NCI-H1092 (cell line): ENCODE data around the gene ARVCF.
"Not testable (repeated sequence)": the region's sequence is repeated elsewhere in the genome, so short reads cannot be mapped to it uniquely, and the experiment has no call there.

Experiments used
- DNase-seq: peaks from one replicate; lab custom pipeline; 2025; lab: John Stamatoyannopoulos, UW

Gene ARVCF

DNA sequence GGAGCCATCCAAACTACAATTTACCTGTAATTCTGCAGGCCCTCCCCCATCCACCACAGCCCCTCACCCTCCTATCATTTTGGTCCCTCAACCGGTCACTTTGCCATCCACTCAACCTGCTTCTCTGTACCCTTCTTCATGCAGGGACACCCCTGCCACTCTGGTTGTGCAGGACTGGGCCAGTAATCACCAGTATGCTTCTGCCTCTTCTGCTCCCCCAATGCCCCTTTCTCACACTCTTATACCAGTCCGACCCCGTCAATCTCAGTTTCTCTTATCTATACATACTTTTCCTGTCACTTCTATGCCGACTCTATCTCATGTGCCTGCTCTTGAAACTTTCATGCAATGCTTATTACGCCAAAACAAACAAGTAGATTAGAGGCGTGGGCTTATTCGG, 80.1 kb downstream of the ARVCF start:
- DNase-seq: no peak

DNA sequence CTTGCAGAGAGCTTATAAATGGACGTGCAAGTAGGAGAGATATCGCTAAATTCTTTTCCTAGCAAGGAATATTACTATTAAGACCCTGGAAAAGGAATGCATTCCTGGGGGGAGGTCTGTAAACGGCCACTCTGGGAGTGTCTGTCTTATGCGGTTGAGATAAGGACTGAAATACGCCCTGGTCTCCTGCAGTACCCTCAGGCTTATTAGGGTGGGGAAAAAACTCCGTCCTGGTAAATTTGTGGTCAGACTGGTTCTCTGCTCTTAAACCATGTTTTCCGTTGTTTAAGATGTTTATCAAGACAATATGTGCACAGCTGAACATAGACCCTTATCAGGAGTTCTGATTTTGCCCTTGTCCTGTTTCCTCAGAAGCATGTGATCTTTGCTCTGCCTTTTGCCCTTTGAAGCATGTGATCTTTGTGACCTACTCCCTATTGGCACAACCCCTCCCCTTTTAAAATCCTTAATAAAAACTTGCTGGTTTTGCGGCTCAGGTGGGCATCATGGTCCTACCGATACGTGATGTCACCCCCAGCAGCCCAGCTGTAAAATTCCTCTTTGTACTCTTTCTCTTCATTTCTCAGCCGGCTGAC, 81.4 kb downstream of the ARVCF start:
- not testable (repeated sequence) for DNase-seq

DNA sequence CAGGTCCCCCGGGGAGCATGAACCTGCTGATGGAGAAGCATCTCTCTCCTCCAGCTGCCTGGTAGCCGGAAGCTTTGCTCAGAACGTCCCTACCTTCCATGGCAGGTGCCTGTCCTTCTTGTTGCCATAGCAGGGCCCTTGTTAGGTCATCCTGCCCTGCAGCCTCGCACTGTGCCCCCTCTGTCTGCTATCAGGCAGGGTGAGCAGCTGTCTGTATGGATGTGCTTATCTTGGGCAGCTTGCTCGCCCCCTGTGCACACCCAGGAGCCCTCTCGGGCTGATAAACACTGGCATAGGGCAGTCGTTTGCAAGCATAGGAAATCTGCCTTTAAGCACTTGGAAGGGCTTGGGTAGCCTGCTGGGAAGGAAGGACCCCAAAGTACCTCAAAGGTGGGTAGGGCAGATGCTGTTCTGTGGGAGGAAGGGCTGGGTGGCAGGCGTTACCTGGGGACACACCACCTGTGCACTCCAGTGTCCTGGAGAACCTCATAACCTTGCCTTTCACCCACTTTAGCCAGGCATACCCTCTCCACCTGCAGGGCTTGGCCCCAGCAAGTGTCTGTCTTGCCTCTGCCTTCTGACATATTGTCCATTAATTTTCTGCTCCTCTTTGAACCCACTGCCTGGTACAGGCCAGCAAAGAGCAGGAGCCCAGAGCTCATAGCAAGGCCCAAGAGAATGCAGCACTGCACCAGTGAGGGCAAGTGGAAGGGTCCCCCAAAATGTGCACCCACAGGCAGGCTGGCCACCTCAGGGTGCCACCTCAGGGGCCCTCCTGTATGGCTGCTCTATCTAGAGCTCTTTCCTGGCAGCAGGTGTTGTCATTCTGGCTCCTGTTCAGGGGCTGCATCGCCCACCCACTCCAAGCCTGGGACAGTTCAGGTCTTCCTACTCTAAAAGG, 83.0 kb downstream of the ARVCF start:
- DNase-seq: peak; percentile 63

DNA sequence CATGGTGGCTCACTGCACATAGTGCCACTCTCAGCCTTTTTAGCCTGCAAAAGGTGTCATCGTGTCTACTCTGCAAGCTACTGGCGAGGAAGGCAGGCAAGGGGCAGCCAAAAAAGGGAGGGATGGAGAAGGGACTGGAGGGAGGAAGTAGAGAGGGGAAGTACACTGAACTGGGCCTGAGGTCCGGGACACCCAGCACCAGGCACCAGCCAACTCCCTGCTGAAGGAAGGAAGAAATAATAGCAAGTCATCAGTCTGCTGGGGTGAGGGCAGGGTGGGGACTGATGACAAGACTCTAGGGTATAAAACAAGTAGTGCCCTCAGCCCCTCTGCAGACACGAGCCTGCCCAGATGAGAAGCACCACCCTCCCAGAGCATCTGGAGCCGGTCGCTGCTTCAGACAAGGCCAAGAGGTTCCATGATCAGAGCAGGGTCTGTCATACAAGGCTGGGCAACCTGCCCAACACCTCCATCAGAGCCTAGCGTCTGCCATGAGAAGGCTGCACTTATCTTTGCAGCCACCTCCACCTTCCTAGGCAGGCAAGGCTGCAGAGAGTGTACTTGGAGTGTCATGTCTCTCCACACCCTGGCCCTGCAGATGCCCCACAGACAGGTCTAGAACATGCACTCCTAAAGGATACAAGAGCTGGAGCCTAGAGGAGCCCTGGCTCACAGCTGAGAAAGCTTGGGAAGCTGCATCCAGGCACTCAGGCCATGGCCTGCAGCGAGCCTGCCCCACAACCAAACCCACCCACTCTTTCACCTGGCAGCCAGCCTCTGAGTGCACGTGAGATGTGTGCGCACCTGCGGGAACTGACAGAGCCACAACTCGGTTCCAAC, 84.0 kb downstream of the ARVCF start:
- peak; percentile 69 for DNase-seq

DNA sequence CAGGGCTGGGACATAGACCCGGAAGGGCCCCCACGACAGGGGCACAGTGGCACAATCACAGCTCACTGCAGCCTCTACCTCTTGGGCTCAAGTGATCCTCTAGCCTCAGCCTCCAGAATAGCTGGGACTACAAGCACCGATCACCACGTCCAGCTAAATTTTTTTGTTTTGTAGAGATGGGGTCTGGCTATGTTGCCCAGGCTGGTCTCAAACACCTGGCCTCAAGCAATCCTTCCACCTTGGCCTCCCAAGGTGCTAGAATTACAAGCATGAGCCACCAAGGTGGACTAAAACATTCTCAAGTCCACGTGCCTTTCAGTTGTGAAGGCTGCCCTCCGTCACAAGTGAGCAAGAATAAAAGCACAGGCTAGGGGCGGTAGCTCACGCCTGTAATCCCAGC, 85.1 kb downstream of the ARVCF start:
- no peak for DNase-seq

DNA sequence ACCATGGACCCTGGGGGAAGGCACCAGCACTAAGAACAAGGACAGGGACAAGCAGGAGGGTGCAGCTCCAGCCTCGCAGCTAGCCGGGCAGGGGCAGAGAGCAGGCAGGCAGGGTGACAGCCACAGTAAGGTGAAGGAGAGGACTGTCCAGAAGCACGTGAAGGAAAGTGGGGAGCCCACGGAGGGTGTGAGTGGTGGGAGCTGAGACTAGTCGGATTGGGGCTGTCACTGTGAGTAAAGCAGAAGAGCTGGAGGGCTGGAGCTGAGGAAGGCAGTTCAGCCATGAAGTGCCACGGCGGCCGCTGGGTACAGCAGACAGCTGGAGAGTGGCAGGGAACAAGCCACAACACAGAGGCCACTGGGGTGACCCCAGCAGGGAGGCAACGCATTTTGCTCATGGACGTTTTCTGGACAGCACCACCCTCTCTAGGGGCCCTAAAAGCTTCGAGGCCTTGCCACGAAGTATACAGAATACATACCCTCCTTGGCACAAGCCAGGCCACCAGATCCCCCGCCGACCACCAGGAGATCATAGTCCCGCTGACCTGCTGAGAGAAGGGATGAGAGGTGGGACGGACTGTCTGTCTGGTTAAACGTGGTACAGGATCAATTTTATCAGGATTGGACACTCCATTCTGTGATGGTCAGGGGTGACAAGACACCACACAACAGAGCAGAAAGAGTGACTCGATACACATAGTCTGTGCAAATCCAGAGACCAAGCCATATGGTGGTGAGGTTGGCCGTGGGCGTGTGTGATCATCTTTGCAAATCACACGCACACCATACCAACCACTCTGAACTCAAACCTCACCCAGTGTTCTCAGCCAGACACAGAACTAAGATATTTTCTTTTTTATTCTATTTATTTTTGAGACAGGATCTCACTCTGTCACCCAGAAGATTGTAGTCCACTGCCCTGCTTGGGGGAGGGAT, 85.8 kb downstream of the ARVCF start:
- no peak for DNase-seq

DNA sequence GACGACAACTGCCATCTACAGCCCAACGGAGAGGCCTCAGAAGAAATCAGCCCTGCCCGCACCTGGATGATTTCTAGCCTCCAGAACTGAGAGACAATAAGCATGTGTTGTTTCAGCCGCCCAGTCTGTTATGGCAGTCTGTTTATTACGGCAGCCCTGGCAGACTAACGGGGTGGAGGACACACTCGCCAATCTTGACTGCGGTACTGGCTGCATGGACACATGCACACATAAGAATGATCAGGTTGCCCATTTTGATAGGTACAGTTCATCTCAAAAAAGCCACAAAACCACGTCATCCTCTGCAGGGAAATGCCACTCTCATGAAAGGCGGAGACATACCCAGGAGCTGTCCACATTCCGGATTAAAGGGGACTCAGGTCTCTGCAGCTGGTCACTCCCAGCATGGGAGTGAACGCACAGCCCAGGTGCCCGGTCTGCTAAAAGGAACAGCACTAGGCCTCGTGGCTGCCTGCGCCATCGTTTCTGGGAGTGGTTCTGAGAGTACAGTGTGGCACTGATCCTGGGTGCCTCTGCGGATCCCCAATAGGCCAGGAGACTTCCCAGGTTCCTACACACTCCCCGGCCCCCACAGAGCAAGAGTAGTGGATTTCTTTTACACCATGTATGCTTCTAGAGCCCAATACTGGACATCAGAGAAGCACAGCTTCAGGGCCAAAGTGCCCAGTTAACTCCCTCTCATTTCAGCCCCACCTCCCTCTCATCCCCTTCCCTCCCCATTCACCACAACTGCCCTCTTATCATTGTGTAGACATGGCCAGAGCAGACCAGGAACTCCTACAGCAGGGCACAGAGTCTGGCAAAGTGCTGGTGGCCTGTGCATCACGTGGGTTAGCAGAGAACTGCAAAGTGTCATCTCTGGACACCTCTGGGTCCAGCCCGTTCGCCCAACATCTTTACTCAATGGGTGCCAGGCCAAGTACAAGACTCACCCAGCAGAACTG, 86.8 kb downstream of the ARVCF start:
- DNase-seq: no peak

DNA sequence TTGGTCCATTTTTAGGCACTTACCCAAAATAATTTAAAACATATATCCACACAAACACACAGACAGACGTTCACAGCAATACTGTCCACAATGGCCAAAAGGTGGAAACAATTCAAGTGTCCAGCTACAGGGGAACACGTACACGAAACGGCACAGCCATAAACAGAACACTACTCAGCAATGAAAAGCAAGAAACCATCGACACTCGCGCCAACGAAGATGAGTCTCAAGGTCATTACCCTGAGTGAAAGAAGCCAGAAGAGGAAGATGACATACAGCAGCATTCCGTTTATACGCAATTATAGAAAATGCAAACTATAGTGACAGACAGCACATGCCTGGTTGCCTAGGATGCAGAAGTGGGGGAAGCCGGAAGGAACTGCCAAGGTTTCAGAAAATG, 88.4 kb downstream of the ARVCF start:
- no peak for DNase-seq

DNA sequence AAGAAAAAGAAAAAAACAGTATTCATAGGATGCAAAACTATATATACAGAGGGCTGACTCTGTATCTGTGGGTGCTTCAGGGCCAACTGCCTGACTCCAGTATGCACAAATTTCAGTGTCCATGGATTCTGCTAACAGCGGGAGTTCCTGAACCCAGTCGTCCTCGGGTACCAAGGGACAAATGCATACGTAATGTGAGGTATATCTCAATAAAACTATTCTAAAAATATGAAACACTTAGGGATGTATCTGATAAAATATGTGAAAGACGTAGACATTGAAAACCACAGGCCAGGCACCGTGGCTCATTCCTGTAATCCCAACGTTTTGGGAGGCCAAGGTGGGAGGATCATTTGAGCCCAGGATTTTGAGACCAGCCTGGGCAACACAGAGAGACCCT, 88.9 kb downstream of the ARVCF start:
- no peak for DNase-seq

DNA sequence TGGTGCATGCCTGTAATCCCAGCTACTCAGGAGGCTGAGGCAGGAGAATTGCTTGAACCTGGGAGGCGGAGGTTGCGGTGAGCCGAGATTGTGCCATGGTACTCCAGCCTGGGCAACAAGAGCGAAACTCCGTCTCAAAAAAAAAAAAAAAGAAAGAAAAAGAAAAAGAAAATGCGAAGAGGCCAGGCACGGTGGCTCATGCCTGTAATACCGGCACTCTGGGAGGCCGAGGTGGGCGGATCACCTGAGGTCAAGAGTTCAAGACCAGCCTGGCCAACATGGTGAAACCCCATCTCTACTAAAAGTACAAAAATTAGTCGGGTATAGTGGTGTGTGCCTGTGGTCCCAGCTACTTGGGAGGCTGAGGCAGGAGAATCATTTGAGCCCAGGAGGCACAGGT, 90.6 kb downstream of the ARVCF start:
- not testable (repeated sequence) for DNase-seq

DNA sequence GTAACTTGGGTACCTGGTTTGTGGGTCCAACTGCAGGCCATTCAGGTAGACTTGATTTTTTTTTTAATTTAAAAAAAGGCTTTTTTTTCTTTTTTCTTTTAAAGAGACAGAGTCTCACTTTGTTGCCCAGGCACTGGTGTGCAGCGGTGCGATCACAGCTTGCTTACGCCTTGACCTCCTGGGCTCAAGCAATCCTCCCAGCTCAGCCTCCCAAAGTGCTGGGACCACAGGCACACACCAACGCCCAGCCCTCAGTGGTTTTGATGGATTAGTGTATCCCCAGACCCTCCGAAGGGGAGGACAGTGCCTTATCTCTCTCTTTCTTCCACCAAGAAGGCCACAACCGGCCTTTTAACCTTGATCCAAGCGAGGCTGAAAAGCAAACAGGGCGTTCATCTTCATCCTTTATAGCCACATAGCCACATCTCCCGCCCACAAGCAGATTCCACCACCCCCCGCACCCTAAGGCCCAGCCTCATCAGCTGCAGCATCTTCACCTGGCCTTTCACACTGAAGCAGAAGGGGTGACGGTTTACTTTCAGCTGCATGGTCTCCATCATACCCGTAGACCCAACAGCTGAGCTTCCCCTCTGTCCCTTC, 92.6 kb downstream of the ARVCF start:
- DNase-seq: no peak

DNA sequence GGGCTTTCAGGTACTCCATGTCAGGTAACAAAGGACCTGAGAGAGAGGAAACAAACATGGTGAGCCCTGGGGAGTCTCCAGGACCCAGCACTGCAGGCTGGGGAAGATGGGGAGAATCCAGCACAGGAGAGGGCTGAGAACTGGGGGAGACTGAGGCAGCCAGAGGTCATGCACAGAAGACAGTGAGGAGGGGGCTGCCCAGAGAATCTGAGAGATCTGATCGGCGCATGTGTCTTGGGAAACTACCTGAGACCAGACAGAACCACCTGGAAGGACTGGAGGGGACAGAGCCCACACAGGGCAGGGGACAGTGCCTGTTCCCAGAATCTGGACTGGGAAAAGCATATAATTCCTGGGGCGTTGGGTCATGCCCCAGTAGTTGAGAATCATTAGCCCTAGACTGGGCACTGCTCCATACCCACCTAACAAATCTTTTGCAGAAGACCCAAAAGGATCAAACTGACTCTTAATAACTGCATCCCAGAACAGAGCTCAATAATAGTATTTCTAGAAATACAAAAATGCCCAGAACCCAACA, 95.0 kb downstream of the ARVCF start:
- DNase-seq: no peak
